Measurements from ENCODE around the gene XIRP1. TPM values are rescaled to one million over a fixed set of nuclear protein-coding genes. Genes with fewer than 3 reads are reported as not detected.

The XIRP1 gene
- total and polyA plus RNA-seq, 4 donors: 0.01 TPM; not detected in 3

- TF ChIP-seq FOXA2 (IDR thresholded peaks at IDR 0.05) (no peak), HNF4G (IDR thresholded peaks at IDR 0.05) (no peak), SP1 (IDR thresholded peaks at IDR 0.05) (no peak), JUND (IDR thresholded peaks at IDR 0.05) (no peak), ZBTB33 (IDR thresholded peaks at IDR 0.05) (no peak), YY1 (IDR thresholded peaks at IDR 0.05) (no peak)
These were observed 43.3 kb downstream of the XIRP1 start (continued) for GRCh38 chr3:39149059-39149455.

GRCh38 chr3:39148435-39149058, 43.8 kb downstream of the XIRP1 start:
- peaks cover 12 to 34% (median 23%) of the 10 kb centered on the region in 4 donors for H3K36me3 ChIP-seq (ENCODE audit: control insufficient read depth in 4 of 4, insufficient read depth in 3 of 4, low read depth in 1 of 4, low read length in 3 of 4)
- no peak overlapping the region for H3K9ac ChIP-seq (ENCODE audit: low read depth in 1 of 2, low read length in 2 of 2)
- peak overlapping the region in 1 of 3 donors; percentile 3 for H3K4me3 ChIP-seq (ENCODE audit: low read depth in 1 of 3, low read length in 3 of 3)
- DNase-seq (ENCODE audit: low spot score): peak; percentile 35
- 56% methylated on average over 9 of the region's 9 CpGs for WGBS
- H3K27me3 ChIP-seq (ENCODE audit: control insufficient read depth in 4 of 4, insufficient read depth in 4 of 4, low read length in 3 of 4): no peaks in the 10 kb centered on the region
- TF ChIP-seq GABPA (IDR thresholded peaks at IDR 0.05 in 1 of 2, conservative IDR thresholded peaks at IDR 0.05 in 1 of 2) (no peak), JUND (IDR thresholded peaks at IDR 0.05) (no peak), TAF1 (conservative IDR thresholded peaks at IDR 0.05) (no peak), YY1 (IDR thresholded peaks at IDR 0.05) (no peak), CTCF (IDR thresholded peaks at IDR 0.05; ENCODE audit: low read depth, low read length, missing input control) (no peak), ZBTB33 (IDR thresholded peaks at IDR 0.05) (no peak), EGR1 (IDR thresholded peaks at IDR 0.05; ENCODE audit: low read depth in 2 of 2) (no peak), FOXA2 (IDR thresholded peaks at IDR 0.05) (no peak), HNF4G (IDR thresholded peaks at IDR 0.05) (no peak), HNF4A (conservative IDR thresholded peaks at IDR 0.05) (no peak), FOXA1 (IDR thresholded peaks at IDR 0.05) (no peak), RAD21 (IDR thresholded peaks at IDR 0.05) (no peak), RXRA (IDR thresholded peaks at IDR 0.05) (no peak), SP1 (IDR thresholded peaks at IDR 0.05) (no peak)
- TF ChIP-seq, protein P1, sequence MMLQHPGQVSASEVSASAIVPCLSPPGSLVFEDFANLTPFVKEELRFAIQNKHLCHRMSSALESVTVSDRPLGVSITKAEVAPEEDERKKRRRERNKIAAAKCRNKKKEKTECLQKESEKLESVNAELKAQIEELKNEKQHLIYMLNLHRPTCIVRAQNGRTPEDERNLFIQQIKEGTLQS (IDR thresholded peaks at IDR 0.05): no peak
- TF ChIP-seq, protein P2, sequence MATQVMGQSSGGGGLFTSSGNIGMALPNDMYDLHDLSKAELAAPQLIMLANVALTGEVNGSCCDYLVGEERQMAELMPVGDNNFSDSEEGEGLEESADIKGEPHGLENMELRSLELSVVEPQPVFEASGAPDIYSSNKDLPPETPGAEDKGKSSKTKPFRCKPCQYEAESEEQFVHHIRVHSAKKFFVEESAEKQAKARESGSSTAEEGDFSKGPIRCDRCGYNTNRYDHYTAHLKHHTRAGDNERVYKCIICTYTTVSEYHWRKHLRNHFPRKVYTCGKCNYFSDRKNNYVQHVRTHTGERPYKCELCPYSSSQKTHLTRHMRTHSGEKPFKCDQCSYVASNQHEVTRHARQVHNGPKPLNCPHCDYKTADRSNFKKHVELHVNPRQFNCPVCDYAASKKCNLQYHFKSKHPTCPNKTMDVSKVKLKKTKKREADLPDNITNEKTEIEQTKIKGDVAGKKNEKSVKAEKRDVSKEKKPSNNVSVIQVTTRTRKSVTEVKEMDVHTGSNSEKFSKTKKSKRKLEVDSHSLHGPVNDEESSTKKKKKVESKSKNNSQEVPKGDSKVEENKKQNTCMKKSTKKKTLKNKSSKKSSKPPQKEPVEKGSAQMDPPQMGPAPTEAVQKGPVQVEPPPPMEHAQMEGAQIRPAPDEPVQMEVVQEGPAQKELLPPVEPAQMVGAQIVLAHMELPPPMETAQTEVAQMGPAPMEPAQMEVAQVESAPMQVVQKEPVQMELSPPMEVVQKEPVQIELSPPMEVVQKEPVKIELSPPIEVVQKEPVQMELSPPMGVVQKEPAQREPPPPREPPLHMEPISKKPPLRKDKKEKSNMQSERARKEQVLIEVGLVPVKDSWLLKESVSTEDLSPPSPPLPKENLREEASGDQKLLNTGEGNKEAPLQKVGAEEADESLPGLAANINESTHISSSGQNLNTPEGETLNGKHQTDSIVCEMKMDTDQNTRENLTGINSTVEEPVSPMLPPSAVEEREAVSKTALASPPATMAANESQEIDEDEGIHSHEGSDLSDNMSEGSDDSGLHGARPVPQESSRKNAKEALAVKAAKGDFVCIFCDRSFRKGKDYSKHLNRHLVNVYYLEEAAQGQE (IDR thresholded peaks at IDR 0.05): no peak
- TF ChIP-seq, protein P3, sequence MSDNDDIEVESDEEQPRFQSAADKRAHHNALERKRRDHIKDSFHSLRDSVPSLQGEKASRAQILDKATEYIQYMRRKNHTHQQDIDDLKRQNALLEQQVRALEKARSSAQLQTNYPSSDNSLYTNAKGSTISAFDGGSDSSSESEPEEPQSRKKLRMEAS (IDR thresholded peaks at IDR 0.05): no peak
- H3K9me3 ChIP-seq (ENCODE audit: control insufficient read depth in 4 of 4, low read length in 3 of 4): no peaks in the 10 kb centered on the region
- peak overlapping the region; percentile 59 to 78 for H3K27ac ChIP-seq (ENCODE audit: low read depth in 1 of 2, low read length in 2 of 2)
- peaks cover 27 to 65% (median 54%) of the 10 kb centered on the region in 4 donors for H3K4me1 ChIP-seq (ENCODE audit: control insufficient read depth in 4 of 4, insufficient read depth in 4 of 4, low read length in 3 of 4)
